GM21576 (cell line): ENCODE data around the gene CRKL.
"Not testable (repeated sequence)": the region's sequence is repeated elsewhere in the genome, so short reads cannot be mapped to it uniquely, and the experiment has no call there.

Experiments
- ATAC-seq: cut with Tn5 transposase; IDR thresholded peaks from one replicate; pipeline ENCODE4 v1.9.1; 2021; ENCODE audit warnings: mild to moderate bottlenecking, moderate library complexity; ENCODE audit not compliant: unreplicated experiment

CRKL gene

GRCh38 chr22:20965104-20965887 is 48.1 kb downstream of the CRKL start:
- ATAC-seq = no peak

DNA sequence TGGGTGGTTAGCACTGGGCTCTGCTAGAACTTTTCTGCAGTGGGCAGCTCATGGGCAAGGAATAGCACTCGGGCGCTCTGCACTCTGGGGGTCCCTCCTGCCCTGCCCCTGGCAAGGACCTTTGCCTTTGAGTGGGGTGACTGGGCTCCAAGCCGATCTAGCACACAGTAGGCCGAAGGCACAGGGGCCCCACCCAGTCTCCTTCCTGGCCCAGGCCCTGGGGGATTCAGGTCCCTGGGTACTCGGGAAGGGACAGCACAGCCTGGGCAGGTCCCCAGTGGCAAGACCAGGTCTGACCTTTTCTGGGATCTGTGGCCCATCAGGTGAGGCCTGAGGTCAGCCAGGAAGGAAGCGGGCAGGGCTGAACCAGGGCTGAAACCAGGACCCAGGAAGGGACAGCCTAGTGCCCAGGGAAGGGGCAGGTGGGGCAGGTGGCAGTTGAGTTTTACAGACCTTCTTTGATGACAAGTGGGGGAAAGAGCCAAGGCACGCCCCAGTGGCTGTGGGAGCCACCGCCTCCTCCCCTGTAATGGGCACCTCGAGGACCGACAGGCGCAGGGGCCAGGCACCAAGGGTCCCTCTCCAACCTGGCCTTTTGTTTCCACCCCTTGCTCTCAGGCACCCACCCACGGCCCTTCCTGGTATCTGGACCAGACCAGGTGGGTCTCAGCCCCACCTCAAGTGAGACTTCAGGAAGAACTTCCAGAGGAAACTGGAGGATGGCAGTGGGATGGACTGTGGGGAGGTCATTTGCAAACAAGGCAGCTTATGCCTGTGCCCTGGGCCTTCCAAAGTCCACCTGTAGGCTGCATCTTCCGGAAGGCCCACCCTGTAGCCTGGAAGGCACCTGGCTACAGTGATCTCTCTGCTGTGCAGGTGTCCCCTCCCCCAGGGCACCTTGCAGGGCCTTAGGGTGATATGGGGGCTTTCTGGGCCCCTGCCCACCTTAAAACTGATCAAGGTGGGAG is 49.0 kb downstream of the CRKL start:
- ATAC-seq = no peak

- no peak for ATAC-seq
These were observed 49.9 kb downstream of the CRKL start, which contains the start of gene AIFM3 for GRCh38 chr22:20966883-20967696. Gene AIFM3, plus strand, starts transcription at chr22:20967255. Its CDS starts 690 bp downstream, at chr22:20967945.

- ATAC-seq = no peak
These were observed 50.5 kb downstream of the CRKL start for GRCh38 chr22:20967697-20968211.

DNA sequence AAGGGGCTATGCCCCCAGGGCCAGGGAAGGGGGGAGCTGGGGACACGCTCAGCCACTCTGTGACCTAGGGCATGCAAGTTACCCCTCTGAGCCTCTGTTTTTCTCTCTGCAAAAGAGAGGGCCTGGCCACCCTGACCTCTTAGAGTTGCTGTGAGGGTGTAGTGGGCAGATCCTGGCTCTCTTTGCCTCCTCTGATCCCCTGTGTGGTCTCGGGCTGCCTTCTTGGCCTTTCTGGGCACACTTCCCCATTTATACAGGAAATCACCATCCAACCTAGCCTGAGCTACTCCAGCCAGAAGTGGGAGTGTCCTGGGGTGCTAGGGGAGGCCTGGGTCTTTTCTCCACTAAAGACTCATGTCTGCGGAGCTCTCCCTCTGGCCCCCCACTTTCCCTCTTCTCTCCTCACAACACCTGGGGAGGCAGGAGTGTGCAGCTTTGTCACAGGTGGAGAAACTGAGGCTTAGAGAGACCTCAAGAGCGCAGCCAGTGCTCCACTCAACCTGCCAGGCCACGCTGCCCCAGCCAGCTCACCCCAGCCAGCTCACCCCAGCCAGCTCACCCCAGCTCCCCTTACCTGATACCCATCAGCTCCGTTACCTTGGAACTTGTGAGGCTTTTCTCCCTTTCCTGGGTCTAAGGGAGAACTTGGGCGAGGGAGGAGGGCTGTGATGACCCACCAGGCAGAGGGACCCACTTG is 51.2 kb downstream of the CRKL start:
- ATAC-seq = no peak

- ATAC-seq = no peak
These were observed 53.9 kb downstream of the CRKL start for GRCh38 chr22:20970939-20971657.

DNA sequence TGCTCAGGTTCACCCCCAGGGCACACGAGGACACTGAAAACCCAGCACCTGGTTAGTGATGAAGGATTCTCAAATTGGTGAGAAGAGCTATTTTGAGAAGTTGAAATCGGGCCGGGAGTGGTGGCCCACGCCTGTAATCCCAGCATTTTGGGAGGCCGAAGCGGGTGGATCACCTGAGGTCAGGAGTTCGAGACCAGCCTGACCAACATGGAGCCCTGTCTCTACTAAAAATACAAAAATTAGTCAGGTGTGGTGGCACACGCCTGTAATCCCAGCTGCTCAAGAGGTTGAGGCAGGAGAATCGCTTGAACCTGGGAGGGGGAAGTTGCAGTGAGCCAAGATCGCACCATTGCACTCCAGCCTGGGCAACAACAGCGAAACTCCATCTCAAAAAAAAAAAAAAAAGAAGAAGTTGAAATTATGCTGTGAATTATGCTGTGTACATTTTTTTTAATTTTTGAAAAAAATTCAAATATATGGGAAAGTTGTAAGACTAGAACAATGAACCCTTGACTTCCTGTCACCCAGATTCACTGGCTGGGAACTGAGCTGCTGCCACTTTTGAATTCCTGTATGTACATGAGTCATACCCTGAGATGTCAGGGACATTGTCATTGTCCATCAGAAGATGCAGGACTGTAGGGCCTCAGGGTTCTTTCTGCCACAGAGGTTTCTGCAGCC is 54.9 kb downstream of the CRKL start:
- not testable (repeated sequence) for ATAC-seq

DNA sequence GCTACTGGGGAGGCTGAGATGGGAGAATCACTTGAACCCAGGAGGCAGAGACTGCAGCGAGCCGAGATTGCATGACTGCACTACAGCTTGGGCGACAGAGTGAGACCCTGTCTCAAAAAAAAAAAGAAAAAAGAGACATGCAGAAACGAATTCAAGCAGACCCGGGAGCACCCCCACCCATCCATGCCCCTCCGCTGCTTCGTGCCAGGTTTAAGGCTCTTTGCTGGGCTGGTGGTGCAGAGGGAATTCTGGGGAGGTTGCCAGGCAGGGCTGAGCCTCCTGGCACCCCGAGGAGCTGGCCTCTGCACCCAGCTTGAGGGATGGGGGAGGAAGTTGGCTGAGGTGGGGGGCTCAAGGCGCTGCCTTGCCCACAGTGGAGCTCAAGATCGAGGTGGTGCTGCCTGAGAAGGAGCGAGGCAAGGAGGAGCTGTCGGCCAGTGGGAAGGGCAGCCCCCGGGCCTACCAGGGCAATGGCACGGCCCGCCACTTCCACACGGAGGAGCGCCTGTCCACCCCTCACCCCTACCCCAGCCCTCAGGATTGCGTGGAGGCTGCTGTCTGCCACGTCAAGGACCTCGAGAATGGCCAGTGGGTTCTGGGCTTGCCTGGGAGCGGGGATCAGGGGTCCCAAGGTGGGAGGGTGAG is 55.8 kb downstream of the CRKL start:
- ATAC-seq = no peak

- ATAC-seq = no peak
These were observed 56.6 kb downstream of the CRKL start for GRCh38 chr22:20973634-20974286.

DNA sequence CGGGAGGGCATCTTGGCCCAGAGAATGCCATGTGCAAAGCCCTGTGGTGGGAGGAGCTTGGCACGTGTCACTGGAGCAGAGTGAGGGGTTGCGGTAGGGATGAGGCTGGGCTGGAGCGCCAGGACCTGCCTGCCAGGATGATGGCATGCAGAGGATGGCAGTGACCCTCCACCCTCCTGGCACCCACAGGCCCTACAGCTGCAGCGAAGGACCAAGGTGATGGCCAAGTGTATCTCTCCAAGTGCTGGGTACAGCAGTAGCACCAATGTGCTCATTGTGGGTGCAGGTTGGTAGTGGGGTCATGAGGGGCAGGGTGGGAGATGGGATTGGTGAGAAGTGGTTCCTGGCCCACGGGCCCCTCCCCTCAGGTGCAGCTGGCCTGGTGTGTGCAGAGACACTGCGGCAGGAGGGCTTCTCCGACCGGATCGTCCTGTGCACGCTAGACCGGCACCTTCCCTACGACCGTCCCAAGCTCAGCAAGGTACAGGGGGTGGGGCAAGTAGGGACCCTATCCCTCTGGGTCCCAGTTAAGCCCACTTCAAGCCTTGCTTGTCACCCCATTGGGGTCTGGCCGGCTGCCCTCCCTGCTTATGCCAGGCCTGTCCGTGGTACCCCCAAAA is 57.2 kb downstream of the CRKL start:
- ATAC-seq = no peak

GRCh38 chr22:20975541-20976290 is 58.5 kb downstream of the CRKL start:
- ATAC-seq = no peak

GRCh38 chr22:20976291-20976877 is 59.2 kb downstream of the CRKL start:
- ATAC-seq = no peak

DNA sequence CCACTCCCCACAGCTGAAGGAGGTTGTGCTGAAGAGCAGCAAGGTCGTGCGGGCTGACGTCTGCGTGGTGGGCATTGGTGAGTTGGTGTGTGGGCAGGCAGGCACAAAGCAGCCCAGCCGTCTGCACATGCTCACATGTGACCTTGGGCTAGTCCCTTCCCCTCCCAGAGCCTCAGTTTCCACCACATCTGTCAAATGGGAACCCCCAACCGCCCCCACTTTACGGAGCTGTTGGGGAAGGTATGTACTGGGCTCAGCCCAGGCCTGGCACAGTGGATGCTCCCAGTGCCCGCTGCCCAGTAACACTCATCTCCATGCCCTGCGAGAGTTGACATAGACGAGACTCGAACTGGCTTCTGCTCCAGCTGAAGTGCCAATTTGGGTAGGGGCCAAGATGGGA is 59.8 kb downstream of the CRKL start:
- no peak for ATAC-seq

DNA sequence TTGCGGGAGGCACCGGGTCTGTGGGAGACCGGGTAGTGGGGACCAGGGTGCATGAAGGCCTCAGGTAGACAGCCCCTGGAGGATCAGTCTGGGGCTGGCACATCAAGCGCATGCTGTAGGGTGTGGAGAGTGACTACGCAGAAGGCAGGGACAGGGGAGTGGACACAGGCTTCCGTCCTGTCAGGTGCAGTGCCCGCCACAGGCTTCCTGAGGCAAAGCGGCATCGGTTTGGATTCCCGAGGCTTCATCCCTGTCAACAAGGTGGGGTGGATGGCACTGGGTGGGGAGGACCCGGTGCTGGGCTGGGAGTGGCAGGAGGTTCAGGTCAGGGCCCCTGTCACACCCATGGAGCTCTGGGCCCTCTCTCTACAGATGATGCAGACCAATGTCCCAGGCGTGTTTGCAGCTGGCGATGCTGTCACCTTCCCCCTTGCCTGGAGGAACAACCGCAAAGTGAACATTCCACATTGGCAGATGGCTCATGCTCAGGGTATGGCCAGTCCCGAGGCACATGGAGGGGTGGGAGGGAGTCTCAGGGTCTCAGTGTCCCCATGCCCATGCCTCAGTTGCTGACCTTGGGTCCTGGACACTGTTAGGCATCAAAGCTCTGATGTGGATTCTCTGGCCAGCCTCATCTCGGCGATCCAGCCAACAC is 60.4 kb downstream of the CRKL start:
- no peak for ATAC-seq

- ATAC-seq = no peak
These were observed 61.2 kb downstream of the CRKL start for GRCh38 chr22:20978419-20978818.
